Esophagus squamous epithelium (tissue), 4 donors: ENCODE measurements around the gene SS18.

Experiments
- POLR2A ChIP-seq, 4 donors: fragments of 450-650 bp; IDR thresholded peaks; one replicate each; pipeline ENCODE4 v1.6.1; 2017; ENCODE audit warnings: antibody characterized with exemption in 4 of 4, mild to moderate bottlenecking in 4 of 4, moderate library complexity in 3 of 4
- TF ChIP-seq, protein P1 (sequence below), 6 experiments: fragments of 450-650 bp in 4 of 6; fragments of 200-600 bp in 2 of 6; sonication (generic) in 2 of 6; IDR thresholded peaks; one replicate each; pipeline ENCODE4 v1.5.1; 2016 to 2019; ENCODE audit warnings: antibody characterized with exemption in 6 of 6, mild to moderate bottlenecking in 4 of 6, moderate library complexity in 4 of 6

DNA sequence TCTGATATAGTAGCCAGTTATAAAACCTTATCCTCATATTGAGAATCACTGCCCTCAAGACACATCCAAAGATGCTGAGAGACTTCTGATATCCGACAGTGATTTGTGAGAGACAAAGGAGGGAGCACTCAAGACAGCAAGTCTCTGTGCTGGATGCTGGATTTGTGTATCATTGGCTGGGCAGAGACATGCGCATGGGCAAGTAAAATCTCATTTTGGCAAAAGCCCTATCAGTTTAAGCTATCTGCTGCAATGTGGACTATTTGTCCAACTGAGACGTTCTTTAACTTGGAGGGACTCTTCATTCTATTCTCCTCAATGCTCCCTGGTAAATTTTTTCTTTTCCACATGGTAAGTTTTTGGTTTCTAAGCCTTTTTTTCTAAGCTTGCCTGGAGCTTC is 107.5 kb downstream of the SS18 start:
- TF ChIP-seq, protein P1, sequence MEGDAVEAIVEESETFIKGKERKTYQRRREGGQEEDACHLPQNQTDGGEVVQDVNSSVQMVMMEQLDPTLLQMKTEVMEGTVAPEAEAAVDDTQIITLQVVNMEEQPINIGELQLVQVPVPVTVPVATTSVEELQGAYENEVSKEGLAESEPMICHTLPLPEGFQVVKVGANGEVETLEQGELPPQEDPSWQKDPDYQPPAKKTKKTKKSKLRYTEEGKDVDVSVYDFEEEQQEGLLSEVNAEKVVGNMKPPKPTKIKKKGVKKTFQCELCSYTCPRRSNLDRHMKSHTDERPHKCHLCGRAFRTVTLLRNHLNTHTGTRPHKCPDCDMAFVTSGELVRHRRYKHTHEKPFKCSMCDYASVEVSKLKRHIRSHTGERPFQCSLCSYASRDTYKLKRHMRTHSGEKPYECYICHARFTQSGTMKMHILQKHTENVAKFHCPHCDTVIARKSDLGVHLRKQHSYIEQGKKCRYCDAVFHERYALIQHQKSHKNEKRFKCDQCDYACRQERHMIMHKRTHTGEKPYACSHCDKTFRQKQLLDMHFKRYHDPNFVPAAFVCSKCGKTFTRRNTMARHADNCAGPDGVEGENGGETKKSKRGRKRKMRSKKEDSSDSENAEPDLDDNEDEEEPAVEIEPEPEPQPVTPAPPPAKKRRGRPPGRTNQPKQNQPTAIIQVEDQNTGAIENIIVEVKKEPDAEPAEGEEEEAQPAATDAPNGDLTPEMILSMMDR (IDR thresholded peaks at IDR 0.05), result no peak
- TF ChIP-seq POLR2A (IDR thresholded peaks at IDR 0.05), result no peak
